Activated naive CD8-positive, alpha-beta T cell (primary cell): ENCODE measurements around the gene HEBP2.
A peak's percentile ranks its signal among the peaks of the same experiment; 100 is the strongest.
"Not testable (repeated sequence)": the region's sequence is repeated elsewhere in the genome, so short reads cannot be mapped to it uniquely, and the experiment has no call there.

ENCODE experiments used
- H3K27ac Mint-ChIP-seq: one replicate; pipeline ENCODE4 v1.8.0; 2021; ENCODE audit warnings: mixed read lengths
- H3K27me3 Mint-ChIP-seq: one replicate; pipeline ENCODE4 v1.8.0; 2021; ENCODE audit warnings: mixed read lengths
- H3K36me3 Mint-ChIP-seq: one replicate; pipeline ENCODE4 v1.8.0; 2021; ENCODE audit warnings: mixed read lengths
- H3K4me1 Mint-ChIP-seq: one replicate; pipeline ENCODE4 v1.8.0; 2021; ENCODE audit warnings: low read depth, mixed read lengths
- H3K4me3 Mint-ChIP-seq: one replicate; pipeline ENCODE4 v1.8.0; 2021; ENCODE audit warnings: mild to moderate bottlenecking, mixed read lengths
- H3K9me3 Mint-ChIP-seq: one replicate; pipeline ENCODE4 v1.8.0; 2021; ENCODE audit warnings: low read depth, mixed read lengths

The HEBP2 gene

GRCh38 chr6:138403801-138404665, at the start of gene HEBP2:
HEBP2 (plus strand) TSS chr6:138404223; CDS start chr6:138404496, 273 bp downstream.
- H3K36me3 Mint-ChIP-seq = peaks cover 7% of the 10 kb centered on the region
- H3K27me3 Mint-ChIP-seq = no peaks in the 10 kb centered on the region
- peaks cover 28% of the 10 kb centered on the region for H3K4me1 Mint-ChIP-seq
- peak within 1 kb of the TSS; percentile 68 for H3K27ac Mint-ChIP-seq
- peak within 1 kb of the TSS; percentile 87 for H3K4me3 Mint-ChIP-seq
- no peaks in the 10 kb centered on the region for H3K9me3 Mint-ChIP-seq

GRCh38 chr6:138357928-138358327, 46.1 kb upstream of the HEBP2 start:
- Mint-ChIP-seq H3K4me1 (no peaks in the 10 kb centered on the region), H3K4me3 (no peak overlapping the region), H3K27me3 (peaks cover 9% of the 10 kb centered on the region), H3K9me3 (no peaks in the 10 kb centered on the region), H3K36me3 (no peaks in the 10 kb centered on the region), H3K27ac (no peak overlapping the region)

GRCh38 chr6:138368684-138369083, 35.3 kb upstream of the HEBP2 start:
- H3K9me3 Mint-ChIP-seq, H3K4me1 Mint-ChIP-seq, H3K27me3 Mint-ChIP-seq, H3K4me3 Mint-ChIP-seq, H3K27ac Mint-ChIP-seq, H3K36me3 Mint-ChIP-seq: not testable (repeated sequence)

- no peaks in the 10 kb centered on the region for H3K36me3 Mint-ChIP-seq
- peaks cover 2% of the 10 kb centered on the region for H3K4me1 Mint-ChIP-seq
- H3K27me3 Mint-ChIP-seq = peaks cover 2% of the 10 kb centered on the region
- H3K27ac Mint-ChIP-seq = no peak overlapping the region
- no peak overlapping the region for H3K4me3 Mint-ChIP-seq
- H3K9me3 Mint-ChIP-seq = no peaks in the 10 kb centered on the region
Observed at GRCh38 chr6:138370631-138371451, 33.2 kb upstream of the HEBP2 start.

GRCh38 chr6:138371452-138371711, 32.6 kb upstream of the HEBP2 start:
- H3K4me1 Mint-ChIP-seq = peaks cover 2% of the 10 kb centered on the region
- H3K27me3 Mint-ChIP-seq = peaks cover 2% of the 10 kb centered on the region
- H3K9me3 Mint-ChIP-seq = no peaks in the 10 kb centered on the region
- no peaks in the 10 kb centered on the region for H3K36me3 Mint-ChIP-seq
- no peak overlapping the region for H3K27ac Mint-ChIP-seq
- H3K4me3 Mint-ChIP-seq = no peak overlapping the region

GRCh38 chr6:138371720-138372119, 32.3 kb upstream of the HEBP2 start:
- H3K4me3 Mint-ChIP-seq = no peak overlapping the region

GRCh38 chr6:138372711-138373463, 31.1 kb upstream of the HEBP2 start:
- peaks cover 2% of the 10 kb centered on the region for H3K4me1 Mint-ChIP-seq

More at GRCh38 chr6:138371720-138372119, 32.3 kb upstream of the HEBP2 start:
- H3K9me3 Mint-ChIP-seq = no peaks in the 10 kb centered on the region
- H3K4me1 Mint-ChIP-seq = peaks cover 2% of the 10 kb centered on the region
- peaks cover 2% of the 10 kb centered on the region for H3K27me3 Mint-ChIP-seq
- H3K27ac Mint-ChIP-seq = no peak overlapping the region
- H3K36me3 Mint-ChIP-seq = no peaks in the 10 kb centered on the region

GRCh38 chr6:138374230-138374629, 29.8 kb upstream of the HEBP2 start:
- H3K4me1 Mint-ChIP-seq = peaks cover 2% of the 10 kb centered on the region
- H3K27me3 Mint-ChIP-seq = no peaks in the 10 kb centered on the region
- H3K9me3 Mint-ChIP-seq = no peaks in the 10 kb centered on the region
- H3K36me3 Mint-ChIP-seq = no peaks in the 10 kb centered on the region
- H3K4me3 Mint-ChIP-seq = no peak overlapping the region
- peak overlapping the region; percentile 23 for H3K27ac Mint-ChIP-seq

More at GRCh38 chr6:138372711-138373463, 31.1 kb upstream of the HEBP2 start:
- Mint-ChIP-seq H3K4me3 (no peak overlapping the region), H3K27ac (no peak overlapping the region), H3K9me3 (no peaks in the 10 kb centered on the region), H3K27me3 (no peaks in the 10 kb centered on the region), H3K36me3 (no peaks in the 10 kb centered on the region)

- no peaks in the 10 kb centered on the region for H3K27me3 Mint-ChIP-seq
- no peak overlapping the region for H3K27ac Mint-ChIP-seq
- no peak overlapping the region for H3K4me3 Mint-ChIP-seq
- no peaks in the 10 kb centered on the region for H3K9me3 Mint-ChIP-seq
- H3K36me3 Mint-ChIP-seq = no peaks in the 10 kb centered on the region
- peaks cover 2% of the 10 kb centered on the region for H3K4me1 Mint-ChIP-seq
Observed at GRCh38 chr6:138374815-138375214, 29.2 kb upstream of the HEBP2 start.

GRCh38 chr6:138377042-138377441, 27.0 kb upstream of the HEBP2 start:
- Mint-ChIP-seq H3K27me3 (no peaks in the 10 kb centered on the region), H3K4me3 (no peak overlapping the region), H3K4me1 (peaks cover 2% of the 10 kb centered on the region), H3K9me3 (no peaks in the 10 kb centered on the region), H3K36me3 (no peaks in the 10 kb centered on the region), H3K27ac (no peak overlapping the region)

GRCh38 chr6:138377844-138378243, 26.2 kb upstream of the HEBP2 start, which contains the start of gene SMIM28:
SMIM28 (plus strand) TSS chr6:138377905; CDS start chr6:138378073, 168 bp downstream.
- Mint-ChIP-seq H3K36me3 (no peaks in the 10 kb centered on the region), H3K27me3 (no peaks in the 10 kb centered on the region), H3K4me1 (no peaks in the 10 kb centered on the region), H3K4me3 (no peak within 1 kb of the TSS), H3K9me3 (no peaks in the 10 kb centered on the region), H3K27ac (no peak within 1 kb of the TSS)

GRCh38 chr6:138378463-138378862, 25.6 kb upstream of the HEBP2 start:
- no peaks in the 10 kb centered on the region for H3K9me3 Mint-ChIP-seq
- no peaks in the 10 kb centered on the region for H3K4me1 Mint-ChIP-seq
- peaks cover 1% of the 10 kb centered on the region for H3K27me3 Mint-ChIP-seq
- no peaks in the 10 kb centered on the region for H3K36me3 Mint-ChIP-seq
- no peak overlapping the region for H3K4me3 Mint-ChIP-seq
- H3K27ac Mint-ChIP-seq = no peak overlapping the region

- no peak overlapping the region for H3K27ac Mint-ChIP-seq
- H3K4me1 Mint-ChIP-seq = no peaks in the 10 kb centered on the region
- peaks cover 2% of the 10 kb centered on the region for H3K27me3 Mint-ChIP-seq
- no peaks in the 10 kb centered on the region for H3K36me3 Mint-ChIP-seq
- no peak overlapping the region for H3K4me3 Mint-ChIP-seq
- H3K9me3 Mint-ChIP-seq = no peaks in the 10 kb centered on the region
Observed at GRCh38 chr6:138382498-138383265, 21.3 kb upstream of the HEBP2 start.

- no peaks in the 10 kb centered on the region for H3K9me3 Mint-ChIP-seq
- H3K27ac Mint-ChIP-seq = no peak overlapping the region
- H3K4me1 Mint-ChIP-seq = no peaks in the 10 kb centered on the region
- no peak overlapping the region for H3K4me3 Mint-ChIP-seq
- H3K36me3 Mint-ChIP-seq = no peaks in the 10 kb centered on the region
- H3K27me3 Mint-ChIP-seq = peaks cover 2% of the 10 kb centered on the region
Observed at GRCh38 chr6:138383776-138384175, 20.2 kb upstream of the HEBP2 start.
